ENCODE data around the gene ACSL6.

DNA sequence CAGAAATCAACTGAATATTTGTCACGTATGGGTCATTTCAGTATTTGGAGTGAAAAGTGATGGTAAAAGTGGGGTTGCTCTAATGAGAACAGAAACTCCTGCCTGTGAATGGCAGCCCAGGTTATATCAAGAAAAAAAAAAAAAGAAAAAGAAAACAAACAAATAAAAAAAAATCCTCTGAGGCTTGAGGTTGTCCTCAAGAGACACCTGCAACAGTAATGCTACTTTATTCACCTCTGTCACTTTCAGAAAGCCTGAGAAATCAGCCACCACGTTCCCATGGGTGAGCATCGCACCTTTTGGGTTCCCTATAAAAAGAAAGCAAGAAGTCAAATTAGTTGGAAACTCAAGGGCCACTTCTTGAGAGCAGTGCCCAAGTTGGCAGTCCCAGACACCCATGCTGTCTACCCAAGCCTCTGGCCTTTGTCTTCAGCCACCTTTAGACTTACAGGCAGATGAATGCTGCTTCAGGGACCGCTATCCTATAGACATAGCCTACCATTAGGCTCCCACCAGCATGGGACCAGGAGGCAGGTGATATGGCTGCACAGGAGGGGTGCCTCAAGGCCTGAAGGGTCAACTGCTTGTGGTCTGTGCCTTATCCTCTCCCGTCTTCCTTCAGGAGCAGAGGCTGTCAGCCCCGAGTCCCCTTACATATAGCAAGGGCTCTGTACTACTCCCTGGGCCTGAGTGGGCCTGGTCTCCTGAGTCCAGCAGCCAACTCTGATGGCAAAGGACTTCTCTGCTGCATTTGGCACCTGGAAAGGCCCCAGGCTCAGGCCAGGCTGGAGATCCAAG lies 34.8 kb downstream of the ACSL6 start:
- TF ChIP-seq POLR2A (IDR thresholded peaks at IDR 0.05): no peak
- no peak for TF ChIP-seq POLR2AphosphoS5 (IDR thresholded peaks at IDR 0.05)
- TF ChIP-seq, protein P1, sequence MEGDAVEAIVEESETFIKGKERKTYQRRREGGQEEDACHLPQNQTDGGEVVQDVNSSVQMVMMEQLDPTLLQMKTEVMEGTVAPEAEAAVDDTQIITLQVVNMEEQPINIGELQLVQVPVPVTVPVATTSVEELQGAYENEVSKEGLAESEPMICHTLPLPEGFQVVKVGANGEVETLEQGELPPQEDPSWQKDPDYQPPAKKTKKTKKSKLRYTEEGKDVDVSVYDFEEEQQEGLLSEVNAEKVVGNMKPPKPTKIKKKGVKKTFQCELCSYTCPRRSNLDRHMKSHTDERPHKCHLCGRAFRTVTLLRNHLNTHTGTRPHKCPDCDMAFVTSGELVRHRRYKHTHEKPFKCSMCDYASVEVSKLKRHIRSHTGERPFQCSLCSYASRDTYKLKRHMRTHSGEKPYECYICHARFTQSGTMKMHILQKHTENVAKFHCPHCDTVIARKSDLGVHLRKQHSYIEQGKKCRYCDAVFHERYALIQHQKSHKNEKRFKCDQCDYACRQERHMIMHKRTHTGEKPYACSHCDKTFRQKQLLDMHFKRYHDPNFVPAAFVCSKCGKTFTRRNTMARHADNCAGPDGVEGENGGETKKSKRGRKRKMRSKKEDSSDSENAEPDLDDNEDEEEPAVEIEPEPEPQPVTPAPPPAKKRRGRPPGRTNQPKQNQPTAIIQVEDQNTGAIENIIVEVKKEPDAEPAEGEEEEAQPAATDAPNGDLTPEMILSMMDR (IDR thresholded peaks at IDR 0.05): no peak
- TF ChIP-seq EP300 (IDR thresholded peaks at IDR 0.05): no peak
